ENCODE measurements around the gene PCGF1. TPM values are rescaled to one million over a fixed set of nuclear protein-coding genes. Genes with fewer than 3 reads are reported as not detected.

PCGF1 gene
- total and polyA plus RNA-seq, 9 of the 15 experiments (the other 6 are each of a cell fraction or from before 2014, with no cell fraction given): 20.3 to 45.7 (median 29.3) TPM

- Histone ChIP-seq H3K79me2 (ENCODE audit: control insufficient read depth, insufficient read depth, low read length) (peaks cover 40% of the 10 kb centered on the region), H3K9me1 (ENCODE audit: control insufficient read depth, insufficient read depth, low read length) (no peaks in the 10 kb centered on the region), H3K4me1 (replicated peaks in 1 of 2; ENCODE audit: control insufficient read depth in 2 of 2, insufficient read depth in 2 of 2, low read length in 2 of 2) (peaks cover 36 to 51% of the 10 kb centered on the region in 2 experiments; a peak in 4 of 5 replicates), H3K4me2 (ENCODE audit: insufficient read depth, low read length) (peak overlapping the region; percentile 94), H3K36me3 (ENCODE audit: control insufficient read depth, insufficient read depth, low read length) (peaks cover 13% of the 10 kb centered on the region; the same call in 2 of the 3 replicates), H3K9me3 (replicated peaks; ENCODE audit: control insufficient read depth, insufficient read depth, low read depth, low read length) (no peaks in the 10 kb centered on the region), H3K4me3 (peak overlapping the region; percentile 78), H2AFZ (ENCODE audit: low read depth, low read length) (peak overlapping the region; percentile 85), H3K9ac (ENCODE audit: insufficient read depth in 1 of 2, low read depth in 2 of 2, low read length in 2 of 2) (peak overlapping the region; percentile 95 to 96), H3K27ac (ENCODE audit: extremely low read depth, low read depth, low read length) (peak overlapping the region; percentile 97), H3K27me3 (ENCODE audit: control insufficient read depth in 2 of 2, insufficient read depth in 2 of 2, low read length in 2 of 2) (no peaks in the 10 kb centered on the region), H4K20me1 (replicated peaks; ENCODE audit: control insufficient read depth, insufficient read depth, low read length) (no peaks in the 10 kb centered on the region)
- BruUV-seq (replicated peaks): no TSS peak
- ATAC-seq (peak; percentile 53), DNase-seq (ENCODE audit: extremely low read depth in 1 of 4, low spot score in 3 of 4) (peak; percentile 42 to 68 (median 46)), FAIRE-seq (no peak)
- ChIA-PET CTCF (ENCODE audit: low intra/inter-chr PET ratio) (no interaction called here), POLR2A (interaction anchor here (0.7 to 3.3 kb wide), 5 partner anchors 9 to 40 kb away, joined by 3 to 17 read pairs (median 6); partner anchors contain the start of genes AUP1 and HTRA2)
- in situ Hi-C loops (cut with MboI) (no loop called here), intact Hi-C loops (cut with micrococcal nuclease) (loop anchor here (1.0 kb wide), 2 partner anchors 21 to 79 kb away; partner anchors contain the start of genes AUP1 and HTRA2)
- 19% methylated on average over 37 of the region's 38 CpGs for WGBS (ENCODE audit: insufficient coverage, low coverage, missing lambda C conversion rate)
- TF ChIP-seq BDP1 (IDR thresholded peaks at IDR 0.05; ENCODE audit: insufficient read depth, insufficient read length): no peak
- TF ChIP-seq ATF3 (IDR thresholded peaks at IDR 0.05): no peak
- peak; percentile 71; the same call in 1 of the 2 replicates for TF ChIP-seq ATF3 (CRISPR knock-in tag; conservative IDR thresholded peaks at IDR 0.05)
- TF ChIP-seq MTA1 (IDR thresholded peaks at IDR 0.05; ENCODE audit: borderline replicate concordance): 0 out of 2 replicates have a peak, but pooled peaks have one; percentile 23
- no peak for TF ChIP-seq ARID4B (CRISPR knock-in tag; IDR thresholded peaks at IDR 0.05)
- TF ChIP-seq ZNF644 (tag; IDR thresholded peaks at IDR 0.05; ENCODE audit: low read depth): peak; percentile 55
- 0 out of 2 replicates have a peak, but pooled peaks have one; percentile 58 for TF ChIP-seq ZNF584 (CRISPR knock-in tag; IDR thresholded peaks at IDR 0.05; ENCODE audit: low read depth)
- TF ChIP-seq HNRNPLL (IDR thresholded peaks at IDR 0.05; ENCODE audit: low read depth, low read length, poor library complexity, severe bottlenecking): peak; percentile 27
- no peak for TF ChIP-seq ZNF507 (tag; conservative IDR thresholded peaks at IDR 0.05)
- TF ChIP-seq ATF4 (CRISPR knock-in tag; IDR thresholded peaks at IDR 0.05): no peak
- peak in 1 of 2 experiments; percentile 4 for TF ChIP-seq E2F6 (IDR thresholded peaks at IDR 0.05; ENCODE audit: borderline replicate concordance in 1 of 2, extremely low read depth in 1 of 2, insufficient read depth in 1 of 2, insufficient read length in 1 of 2, low read depth in 1 of 2, low read length in 1 of 2, poor library complexity in 1 of 2, severe bottlenecking in 1 of 2)
- TF ChIP-seq DPF2 (IDR thresholded peaks at IDR 0.05): 0 out of 2 replicates have a peak, but pooled peaks have one; percentile 13
Measured at GRCh38 chr2:74507926-74508520, 528 bp upstream of the PCGF1 start.

Measured in K562 (cell line).